H1 (cell line): ENCODE results near the gene RNU6-7. TPM values are rescaled to one million over a fixed set of nuclear protein-coding genes. Genes with fewer than 3 reads are reported as not detected.

Experiments
- CTCF ChIA-PET: fragments of 300-600 bp; sonication (Branson Sonifier 250); formaldehyde crosslinking; loops from one replicate; lab custom pipeline; 2021; ENCODE audit not compliant: partially characterized antibody; lab: Charles Lee
- POLR2A ChIA-PET: fragments of 300-600 bp; sonication (Branson Sonifier 250); formaldehyde crosslinking; loops from one replicate; lab custom pipeline; 2021; ENCODE audit warnings: inconsistent platforms; ENCODE audit not compliant: partially characterized antibody; lab: Charles Lee
- DNase-seq, 2 experiments: peaks; one replicate each; pipeline versions ENCODE4 v3.0.0 to v3.0.0-alpha.2; 2010 to 2022; ENCODE audit warnings: low spot score in 2 of 2, low read depth in 1 of 2, mixed read lengths in 1 of 2
- FAIRE-seq: peaks from 2 replicates; lab custom pipeline; 2011; peaks lifted over from hg19 to GRCh38; lab: Jason Lieb, UNC
- H2AFZ ChIP-seq: 2 replicates; pipeline ENCODE4 v1.8.1; 2012; ENCODE audit warnings: low read length, inconsistent platforms
- H2AK5ac ChIP-seq: 2 replicates; pipeline ENCODE4 v1.6.1; 2013; ENCODE audit warnings: low read depth, low read length
- H2BK120ac ChIP-seq: replicated peaks from 2 replicates; pipeline ENCODE3; 2013; ENCODE audit warnings: low read depth, low read length, inconsistent platforms
- H2BK12ac ChIP-seq: 2 replicates; pipeline ENCODE4 v1.6.1; 2013; ENCODE audit warnings: low read depth, low read length
- H2BK15ac ChIP-seq: 2 replicates; pipeline ENCODE4 v1.6.1; 2013; ENCODE audit warnings: low read length
- H2BK20ac ChIP-seq: 2 replicates; pipeline ENCODE4 v1.6.1; 2013; ENCODE audit warnings: low read length
- H2BK5ac ChIP-seq: 2 replicates; pipeline ENCODE4 v1.6.1; 2013; ENCODE audit warnings: low read depth, low read length
- H3K14ac ChIP-seq: 2 replicates; pipeline ENCODE4 v1.6.1; 2013; ENCODE audit warnings: inconsistent platforms; ENCODE audit not compliant: insufficient read length
- H3K18ac ChIP-seq: 2 replicates; pipeline ENCODE4 v1.6.1; 2013; ENCODE audit warnings: low read length; ENCODE audit errors: extremely low read depth
- H3K23ac ChIP-seq: 2 replicates; pipeline ENCODE4 v1.6.1; 2013; ENCODE audit warnings: inconsistent platforms; ENCODE audit not compliant: insufficient read length
- H3K23me2 ChIP-seq: 2 replicates; pipeline ENCODE4 v1.6.1; 2013; ENCODE audit warnings: low read depth, low read length
- H3K27ac ChIP-seq: 2 replicates; pipeline ENCODE4 v1.6.1; 2011; ENCODE audit warnings: low read depth, low read length, inconsistent platforms
- H3K27me3 ChIP-seq, 4 experiments: replicated peaks in 1 of 4; 1 replicate in 1 of 4; 2 replicates in 3 of 4; pipeline versions ENCODE4 v1.6.1 to v1.8.1; 2011 to 2013; ENCODE audit warnings: low read length in 3 of 4, mild to moderate bottlenecking in 3 of 4, inconsistent platforms in 2 of 4, mixed read lengths in 2 of 4, moderate library complexity in 1 of 4; ENCODE audit not compliant: control insufficient read depth in 3 of 4, insufficient read depth in 3 of 4; ENCODE audit errors: extremely low read depth in 1 of 4
- H3K36me3 ChIP-seq, 4 experiments: 2 replicates each; pipeline versions ENCODE4 v1.6.1 to v1.8.1; 2011 to 2013; ENCODE audit warnings: mild to moderate bottlenecking in 4 of 4, low read length in 3 of 4, moderate library complexity in 2 of 4, control low read depth in 1 of 4, inconsistent platforms in 1 of 4; ENCODE audit not compliant: insufficient read depth in 4 of 4, control insufficient read depth in 2 of 4
- H3K4ac ChIP-seq: replicated peaks from 2 replicates; pipeline ENCODE3; 2013; ENCODE audit warnings: low read length, low read depth, mixed read lengths, inconsistent platforms; ENCODE audit not compliant: insufficient read length
- H3K4me1 ChIP-seq, 4 experiments: replicated peaks in 1 of 4; 1 replicate in 1 of 4; 2 replicates in 3 of 4; pipeline versions ENCODE4 v1.6.1 to v1.8.1; 2011 to 2013; ENCODE audit warnings: low read length in 3 of 4, inconsistent platforms in 2 of 4, mixed read lengths in 1 of 4; ENCODE audit not compliant: insufficient read depth in 4 of 4, control insufficient read depth in 3 of 4
- H3K4me2 ChIP-seq, 2 experiments: 2 replicates each; pipeline versions ENCODE4 v1.6.1 to v1.8.1; 2011 to 2013; ENCODE audit warnings: low read depth in 2 of 2, low read length in 2 of 2, control low read depth in 1 of 2, inconsistent platforms in 1 of 2, mild to moderate bottlenecking in 1 of 2; ENCODE audit not compliant: insufficient read depth in 1 of 2
- H3K4me3 ChIP-seq, 4 experiments: fragments of 200-600, 300-600 bp in 1 of 4; sonication (generic), shearing (Covaris generic), sonication (Bioruptor Twin) in 1 of 4; 2 replicates each; pipeline versions ENCODE4 v1.5.1 to v1.8.1; 2011 to 2016; ENCODE audit warnings: low read length in 4 of 4, low read depth in 3 of 4, control low read depth in 2 of 4, inconsistent platforms in 2 of 4, mild to moderate bottlenecking in 2 of 4, mixed read lengths in 1 of 4, moderate library complexity in 1 of 4; ENCODE audit not compliant: insufficient read depth in 2 of 4; ENCODE audit errors: extremely low read depth in 1 of 4
- H3K56ac ChIP-seq: replicated peaks from 2 replicates; pipeline ENCODE3; 2013; ENCODE audit warnings: low read depth, mild to moderate bottlenecking, mixed read lengths, low read length, inconsistent platforms; ENCODE audit not compliant: insufficient read length
- H3K79me1 ChIP-seq: 2 replicates; pipeline ENCODE4 v1.6.1; 2013; ENCODE audit warnings: low read depth, low read length, control low read depth
- H3K79me2 ChIP-seq, 2 experiments: 2 replicates each; pipeline versions ENCODE4 v1.6.1 to v1.8.1; 2012 to 2013; ENCODE audit warnings: low read length in 2 of 2, mild to moderate bottlenecking in 2 of 2, inconsistent platforms in 1 of 2; ENCODE audit not compliant: insufficient read depth in 2 of 2, control insufficient read depth in 1 of 2
- H3K9ac ChIP-seq, 4 experiments: replicated peaks in 1 of 4; 1 replicate in 1 of 4; 2 replicates in 3 of 4; pipeline versions ENCODE4 v1.6.1 to v1.8.1; 2011 to 2013; ENCODE audit warnings: low read depth in 3 of 4, low read length in 3 of 4, control low read depth in 2 of 4, mild to moderate bottlenecking in 2 of 4, moderate library complexity in 2 of 4, inconsistent platforms in 1 of 4; ENCODE audit errors: extremely low read depth in 1 of 4
- H3K9me3 ChIP-seq, 2 experiments: 2 replicates each; pipeline versions ENCODE4 v1.6.1 to v1.8.1; 2012 to 2013; ENCODE audit warnings: mild to moderate bottlenecking in 2 of 2, moderate library complexity in 2 of 2, control low read depth in 1 of 2, inconsistent platforms in 1 of 2, low read depth in 1 of 2, low read length in 1 of 2, mixed read lengths in 1 of 2; ENCODE audit not compliant: insufficient read depth in 2 of 2
- H4K20me1 ChIP-seq, 2 experiments: replicated peaks in 1 of 2; 2 replicates each; pipeline versions ENCODE3 to v1.8.1; 2011 to 2013; ENCODE audit warnings: inconsistent platforms in 2 of 2, low read length in 2 of 2, mild to moderate bottlenecking in 1 of 2; ENCODE audit not compliant: insufficient read depth in 2 of 2, control insufficient read depth in 1 of 2
- H4K5ac ChIP-seq: 2 replicates; pipeline ENCODE4 v1.6.1; 2013; ENCODE audit warnings: low read length, low read depth, mixed read lengths, inconsistent platforms; ENCODE audit not compliant: insufficient read length
- H4K8ac ChIP-seq: 2 replicates; pipeline ENCODE4 v1.8.0; 2013; ENCODE audit warnings: mild to moderate bottlenecking, moderate library complexity, low read length, inconsistent platforms; ENCODE audit not compliant: insufficient read depth; ENCODE audit errors: extremely low read depth
- H4K91ac ChIP-seq: replicated peaks from 2 replicates; pipeline ENCODE3; 2013; ENCODE audit warnings: low read length, mixed read lengths, inconsistent platforms; ENCODE audit not compliant: insufficient read length
- BCL11A ChIP-seq, 2 experiments: IDR thresholded peaks; one replicate each; pipeline ENCODE4 v1.6.1; 2011; ENCODE audit warnings: low read depth in 2 of 2, low read length in 2 of 2, mild to moderate bottlenecking in 2 of 2
- CHD2 ChIP-seq: IDR thresholded peaks from 2 replicates; pipeline ENCODE4 v1.6.1; 2012; ENCODE audit warnings: low read length, improper control_type of control experiment
- FOSL1 ChIP-seq: IDR thresholded peaks from 2 replicates; pipeline ENCODE4 v1.6.1; 2011; ENCODE audit warnings: mild to moderate bottlenecking, low read depth, low read length, moderate library complexity; ENCODE audit not compliant: insufficient read depth
- GABPA ChIP-seq: IDR thresholded peaks from 2 replicates; pipeline ENCODE4 v1.6.1; 2011; ENCODE audit warnings: mild to moderate bottlenecking, low read length, moderate library complexity, borderline replicate concordance; ENCODE audit not compliant: insufficient read depth
- JUN ChIP-seq: IDR thresholded peaks from 2 replicates; pipeline ENCODE4 v1.6.1; 2011; ENCODE audit warnings: low read depth, mild to moderate bottlenecking, improper control_type of control experiment, low read length
- JUND ChIP-seq: IDR thresholded peaks from 2 replicates; pipeline ENCODE4 v1.6.1; 2011; ENCODE audit warnings: mild to moderate bottlenecking, improper control_type of control experiment, low read length
- KDM5A ChIP-seq: fragments of 200-600 bp; IDR thresholded peaks from 2 replicates; pipeline ENCODE4 v1.7.1; 2012; ENCODE audit warnings: mild to moderate bottlenecking, low read length, inconsistent platforms, mixed read lengths
- POU5F1 ChIP-seq: IDR thresholded peaks from 2 replicates; pipeline ENCODE4 v1.6.1; 2011; ENCODE audit warnings: low read depth, mild to moderate bottlenecking, low read length, moderate library complexity
- SAP30 ChIP-seq: fragments of 300-600 bp; sonication (generic); IDR thresholded peaks from 2 replicates; pipeline ENCODE4 v1.7.1; 2012; ENCODE audit warnings: low read length, moderate library complexity, mild to moderate bottlenecking, inconsistent platforms; ENCODE audit not compliant: insufficient read depth, insufficient replicate concordance
- SP1 ChIP-seq: IDR thresholded peaks from 2 replicates; pipeline ENCODE4 v1.6.1; 2011; ENCODE audit warnings: low read depth, low read length
- ZNF274 ChIP-seq: IDR thresholded peaks from 2 replicates; pipeline ENCODE4 v1.7.0; 2012; ENCODE audit warnings: low read length, borderline replicate concordance; ENCODE audit errors: extremely low read depth
- WGBS, 2 experiments: shearing (Covaris generic) in 1 of 2; methylation state at CpG; one replicate each; pipeline versions ENCODE4 v1.1.6 to v1.1.7; 2013 to 2015; ENCODE audit warnings: low lambda C conversion rate in 2 of 2, mixed read lengths in 2 of 2, inconsistent platforms in 1 of 2, low coverage in 1 of 2, missing lambda C conversion rate in 1 of 2; ENCODE audit not compliant: insufficient replicate concordance in 2 of 2, insufficient coverage in 1 of 2, insufficient read length in 1 of 2; ENCODE audit errors: extremely low coverage in 1 of 2, missing lambda C conversion rate in 1 of 2; 5-methylcytosine and 5-hydroxymethylcytosine counted together
- polyA plus RNA-seq, 7 experiments: library from polyadenylated mRNA; depleted of rRNA in 3 of 7; stranded (reverse) in 5 of 7; unstranded in 2 of 7; fragments of >200 nt in 5 of 7; fragments of 200-250 nt in 2 of 7; gene quantifications; 1 replicate in 5 of 7; 2 replicates in 1 of 7; 4 replicates in 1 of 7; pipeline versions ENCODE4 v1.2.1 to v1.2.3, GENCODE V29; 2011 to 2013; ENCODE audit warnings: missing spikeins in 2 of 7, mixed read lengths in 2 of 7
- total RNA-seq: library from RNA; stranded (reverse); fragmentation: NEBNext Ultra II Directional; extraction: Animal tissue kit (Norgen Biotek cat#: 25700); gene quantifications from 2 replicates; pipeline ENCODE4 v1.2.1, GENCODE V29; 2021
- TF ChIP-seq, protein P1 (sequence below): IDR thresholded peaks from 2 replicates; pipeline ENCODE4 v1.6.1; 2011; ENCODE audit warnings: low read depth, mild to moderate bottlenecking, low read length; ENCODE audit not compliant: insufficient read depth

The RNU6-7 gene
- total and polyA plus RNA-seq, 2 of the 8 experiments (the other 6 are each of a cell fraction or from before 2014, with no cell fraction given): not detected

DNA sequence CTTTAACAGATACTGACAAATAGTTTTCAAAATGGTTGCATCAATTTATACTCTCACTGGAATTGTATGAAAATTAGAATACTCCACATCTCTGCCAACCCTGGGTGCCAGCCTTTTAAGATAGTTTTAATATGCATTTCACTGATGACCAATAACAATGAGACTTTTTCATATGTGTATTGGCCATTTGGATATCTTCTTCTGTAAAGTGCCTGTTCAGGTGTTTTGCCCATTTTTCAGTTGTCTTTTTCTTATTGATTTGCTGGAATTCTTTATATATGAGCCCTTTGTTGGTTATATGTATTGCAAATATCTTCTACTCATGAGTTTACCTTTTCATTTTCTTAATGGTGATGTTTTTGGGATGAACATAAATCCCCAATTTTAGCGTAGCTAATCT, 16.7 kb upstream of the RNU6-7 start:
- Histone ChIP-seq H3K18ac (no peak overlapping the region), H3K36me3 (no peaks in the 10 kb centered on the region), H3K4ac (no peak overlapping the region), H3K27me3 (no peaks in the 10 kb centered on the region), H2AFZ (no peak overlapping the region), H3K4me1 (no peaks in the 10 kb centered on the region), H2BK20ac (no peak overlapping the region), H3K27ac (no peak overlapping the region), H4K20me1 (no peaks in the 10 kb centered on the region), H3K9ac (no peak overlapping the region), H2AK5ac (no peak overlapping the region), H3K79me1 (no peaks in the 10 kb centered on the region), H3K9me3 (0 out of 4 replicates have a peak, but pooled peaks cover 0 to 3% of the 10 kb centered on the region in 2 experiments), H2BK120ac (no peak overlapping the region), H3K56ac (no peak overlapping the region), H2BK5ac (no peak overlapping the region), H4K8ac (no peak overlapping the region), H3K23me2 (no peaks in the 10 kb centered on the region), H3K4me3 (no peak overlapping the region), H3K4me2 (no peak overlapping the region), H3K79me2 (no peaks in the 10 kb centered on the region), H3K14ac (no peak overlapping the region), H4K91ac (no peak overlapping the region), H3K23ac (no peak overlapping the region), H2BK12ac (no peak overlapping the region), H4K5ac (no peak overlapping the region), H2BK15ac (no peak overlapping the region)
- no peak for DNase-seq
- FAIRE-seq: no peak
- ChIA-PET CTCF (no interaction called here), POLR2A (no interaction called here)
- TF ChIP-seq GABPA: no peak
- TF ChIP-seq, protein P1, sequence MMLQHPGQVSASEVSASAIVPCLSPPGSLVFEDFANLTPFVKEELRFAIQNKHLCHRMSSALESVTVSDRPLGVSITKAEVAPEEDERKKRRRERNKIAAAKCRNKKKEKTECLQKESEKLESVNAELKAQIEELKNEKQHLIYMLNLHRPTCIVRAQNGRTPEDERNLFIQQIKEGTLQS: no peak
- TF ChIP-seq JUN: no peak
- no peak for TF ChIP-seq SP1
- TF ChIP-seq FOSL1: no peak
- TF ChIP-seq JUND: no peak
- no peak for TF ChIP-seq BCL11A (IDR thresholded peaks at IDR 0.05; ENCODE audit: low read depth in 2 of 2, low read length in 2 of 2)
- TF ChIP-seq POU5F1: no peak
- no peak for TF ChIP-seq KDM5A
- no peak for TF ChIP-seq SAP30
- no peak for TF ChIP-seq CHD2
- TF ChIP-seq ZNF274: no peak
- 100% methylated on average over 1 of the region's 1 CpG; no CpG with 5 or more reads in 1 of the 2 experiments for WGBS, 2 experiments
